HG03342 (cell line): ENCODE data around the gene PNPLA2.

ENCODE experiments used
- ATAC-seq: cut with Tn5 transposase; IDR thresholded peaks from one replicate; pipeline ENCODE4 v1.9.1; 2021; ENCODE audit warnings: mild to moderate bottlenecking, moderate library complexity; ENCODE audit not compliant: unreplicated experiment

Gene PNPLA2

DNA sequence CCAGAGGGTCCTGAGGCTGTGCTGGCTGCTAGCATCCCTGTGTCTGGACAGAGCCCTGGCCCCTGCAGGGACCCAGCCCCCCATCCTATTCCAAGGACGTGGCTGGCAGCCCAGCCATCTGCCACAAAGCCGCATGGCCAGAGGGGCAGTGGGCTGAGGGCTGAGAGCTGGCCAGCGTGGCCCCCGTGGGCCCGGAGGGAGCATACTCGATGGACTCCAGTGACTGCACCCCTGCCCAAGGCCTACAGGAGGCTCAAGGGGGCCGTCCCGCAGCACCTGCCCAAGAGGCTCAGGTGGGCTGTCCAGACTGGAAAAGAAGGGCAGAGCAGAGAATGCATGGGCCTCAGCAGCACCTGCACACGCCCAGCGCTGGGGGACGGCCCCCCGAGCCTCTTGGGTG lies 37.1 kb downstream of the PNPLA2 start:
- ATAC-seq, result no peak

DNA sequence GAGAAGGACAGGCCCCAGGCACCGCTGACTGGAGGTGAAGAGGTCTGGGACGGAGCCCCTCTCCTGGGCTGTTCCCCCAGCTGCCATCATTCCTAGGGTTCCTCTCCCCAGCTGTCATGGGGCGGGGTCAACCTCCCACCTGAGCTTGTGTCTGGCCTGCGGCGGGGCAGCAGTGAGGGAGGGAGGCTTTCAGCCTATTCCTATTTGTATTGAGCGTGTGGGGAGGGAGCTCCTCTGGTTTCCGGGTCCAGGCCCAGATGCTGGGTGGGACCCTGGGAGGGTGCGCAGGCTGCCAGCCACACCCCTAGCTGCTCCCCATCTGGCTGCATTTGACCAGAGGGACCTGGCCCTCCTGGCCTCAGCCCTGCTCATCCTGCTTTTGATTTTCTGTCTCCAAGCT lies 37.7 kb downstream of the PNPLA2 start:
- no peak for ATAC-seq

DNA sequence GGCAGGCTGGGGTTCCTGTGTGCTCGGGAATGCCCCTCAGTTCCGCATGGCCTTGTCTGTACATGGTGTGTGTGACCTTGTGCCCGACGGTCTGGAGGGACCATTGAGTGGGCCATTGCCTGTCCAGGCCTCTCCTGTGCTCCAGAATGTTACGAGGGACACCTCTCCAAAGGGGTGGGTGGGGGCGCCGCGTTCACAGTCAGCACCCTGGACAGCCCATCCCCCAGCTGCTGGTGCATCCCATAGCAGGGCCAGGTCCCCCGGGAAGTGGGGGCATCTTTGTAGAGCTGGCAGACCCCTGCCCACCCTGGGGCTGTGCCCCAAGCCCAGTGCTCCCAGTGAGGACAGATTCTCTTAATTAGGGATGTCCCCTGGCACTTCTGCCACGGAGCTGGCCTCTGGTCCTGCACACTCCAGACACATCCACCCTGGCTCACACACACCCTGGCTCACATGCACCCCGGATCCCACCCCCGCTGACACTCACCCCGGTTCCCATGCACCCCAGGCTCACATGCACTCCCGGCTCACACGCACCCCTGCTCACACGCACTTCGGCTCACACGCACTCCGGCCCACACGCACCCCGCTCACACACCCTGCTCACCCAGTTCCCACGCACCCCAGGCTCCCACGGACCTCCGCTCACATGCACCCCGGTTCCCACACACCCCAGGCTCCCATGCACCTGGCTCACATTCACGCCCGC lies 39.5 kb downstream of the PNPLA2 start:
- no peak for ATAC-seq

DNA sequence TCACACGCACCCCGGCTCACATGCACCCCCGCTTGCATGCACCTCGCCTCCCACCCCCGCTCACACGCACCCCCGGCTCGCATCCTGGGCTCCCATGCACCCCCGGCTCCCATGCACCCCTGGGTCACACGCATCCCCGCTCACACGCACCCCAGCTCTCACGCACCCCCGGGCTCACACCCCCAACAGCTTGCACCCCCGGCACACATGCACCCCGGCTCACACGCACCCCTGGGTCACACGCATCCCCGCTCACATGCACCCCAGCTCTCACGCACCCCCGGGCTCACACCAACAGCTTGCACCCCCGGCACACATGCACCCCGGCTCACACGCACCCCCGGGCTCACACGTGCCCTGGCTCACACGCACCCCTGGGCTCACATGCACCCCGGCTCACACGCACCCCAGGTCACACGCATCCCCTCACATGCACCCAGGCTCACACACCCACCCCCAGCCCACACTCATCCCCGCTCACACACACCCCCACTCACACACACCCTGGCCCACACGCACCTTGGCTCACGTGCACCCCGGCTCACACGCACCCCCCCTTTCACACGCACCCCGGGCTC lies 40.1 kb downstream of the PNPLA2 start:
- no peak for ATAC-seq

DNA sequence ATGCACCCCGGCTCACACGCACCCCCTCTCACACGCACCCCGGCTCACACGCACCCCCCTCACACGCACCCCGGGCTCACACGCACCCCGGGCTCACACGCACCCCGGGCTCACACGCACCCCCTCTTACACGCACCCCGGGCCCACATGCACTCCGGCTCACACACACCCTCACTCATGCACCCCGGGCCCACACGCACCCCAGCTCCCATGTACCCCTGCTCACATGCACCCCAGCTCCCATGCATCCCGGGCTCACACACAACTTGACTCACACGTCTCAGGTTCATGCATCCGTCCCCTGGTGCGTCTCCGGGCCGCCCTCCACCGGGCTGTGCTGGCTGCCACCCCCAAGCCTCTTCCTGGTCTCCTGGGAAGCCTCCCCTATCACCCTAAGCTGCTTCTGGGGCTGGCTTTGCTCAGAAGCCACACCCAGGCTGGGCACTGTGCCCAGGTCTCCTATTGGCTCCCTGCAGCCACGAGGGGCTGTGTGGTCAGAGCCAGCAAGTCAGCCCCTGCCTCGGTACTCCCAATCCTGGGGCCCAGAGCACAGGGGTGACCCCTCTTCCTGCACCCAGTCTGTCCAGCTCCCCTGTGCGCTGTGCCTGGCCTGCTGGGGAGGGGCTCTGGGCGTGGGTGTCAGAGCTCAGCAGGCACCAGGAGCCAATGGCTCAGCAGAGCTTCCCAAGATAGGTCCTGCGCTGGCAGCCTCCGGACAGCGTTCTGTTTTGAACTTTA lies 40.8 kb downstream of the PNPLA2 start:
- ATAC-seq, result no peak

DNA sequence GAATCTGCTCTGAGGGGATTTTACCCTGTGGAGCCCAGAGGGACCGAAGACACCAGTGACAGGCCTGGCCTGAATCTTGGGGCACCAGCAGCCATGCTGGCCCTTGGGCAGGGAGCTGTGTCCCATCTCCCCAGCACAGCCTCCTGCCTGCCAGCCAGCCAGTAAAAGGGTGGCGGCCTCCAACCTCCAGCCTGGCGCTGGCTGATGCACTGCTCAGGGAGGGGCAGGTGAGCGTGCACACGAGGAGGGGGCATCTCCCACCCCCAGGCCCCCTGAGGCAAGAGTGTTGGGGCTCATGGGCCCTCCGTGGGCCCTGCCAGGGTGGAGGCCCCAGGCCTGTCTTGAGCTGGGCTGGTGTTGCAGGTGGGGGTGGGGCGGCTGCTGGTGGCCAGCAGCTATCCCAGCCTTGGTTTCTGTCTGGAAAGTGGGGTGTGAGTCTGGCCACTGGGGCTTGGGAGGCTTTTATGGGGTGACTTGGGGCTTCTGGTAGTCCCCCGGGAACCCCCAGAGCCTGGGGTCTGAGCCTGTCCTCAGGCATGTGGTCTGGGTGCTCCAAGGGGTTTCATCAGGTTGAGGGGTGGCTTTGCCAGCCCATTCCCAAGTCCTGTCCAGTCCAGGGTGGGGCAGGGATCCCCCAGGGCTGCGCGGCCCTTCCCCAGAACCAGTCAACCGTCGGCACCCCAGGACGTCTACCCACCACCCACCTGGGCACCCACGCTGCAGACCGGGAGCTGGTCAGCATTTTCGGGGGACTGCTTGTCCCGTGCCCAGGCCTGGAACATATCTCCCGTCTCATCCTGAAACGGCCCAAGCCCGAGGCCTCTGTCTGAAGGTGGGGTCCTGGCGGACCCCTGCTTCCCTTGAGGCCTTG lies 41.8 kb downstream of the PNPLA2 start:
- no peak for ATAC-seq

DNA sequence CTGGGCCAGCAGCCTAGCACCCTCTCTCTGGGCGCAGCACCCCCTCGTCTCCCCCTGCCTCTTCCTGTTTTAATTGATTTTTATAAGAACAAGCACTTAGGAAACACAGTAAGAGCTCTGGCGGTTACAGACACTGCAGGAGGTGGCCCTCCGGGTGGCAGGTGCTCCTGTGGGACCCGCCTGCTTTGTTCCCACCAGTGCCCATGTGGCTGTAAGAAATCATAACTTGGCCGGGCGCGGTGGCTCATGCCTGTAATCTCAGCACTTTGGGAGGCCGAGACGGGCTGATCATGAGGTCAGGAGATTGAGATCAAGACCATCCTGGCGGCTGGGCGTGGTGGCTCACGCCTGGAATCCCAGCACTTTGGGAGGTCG lies 42.4 kb downstream of the PNPLA2 start:
- no peak for ATAC-seq

DNA sequence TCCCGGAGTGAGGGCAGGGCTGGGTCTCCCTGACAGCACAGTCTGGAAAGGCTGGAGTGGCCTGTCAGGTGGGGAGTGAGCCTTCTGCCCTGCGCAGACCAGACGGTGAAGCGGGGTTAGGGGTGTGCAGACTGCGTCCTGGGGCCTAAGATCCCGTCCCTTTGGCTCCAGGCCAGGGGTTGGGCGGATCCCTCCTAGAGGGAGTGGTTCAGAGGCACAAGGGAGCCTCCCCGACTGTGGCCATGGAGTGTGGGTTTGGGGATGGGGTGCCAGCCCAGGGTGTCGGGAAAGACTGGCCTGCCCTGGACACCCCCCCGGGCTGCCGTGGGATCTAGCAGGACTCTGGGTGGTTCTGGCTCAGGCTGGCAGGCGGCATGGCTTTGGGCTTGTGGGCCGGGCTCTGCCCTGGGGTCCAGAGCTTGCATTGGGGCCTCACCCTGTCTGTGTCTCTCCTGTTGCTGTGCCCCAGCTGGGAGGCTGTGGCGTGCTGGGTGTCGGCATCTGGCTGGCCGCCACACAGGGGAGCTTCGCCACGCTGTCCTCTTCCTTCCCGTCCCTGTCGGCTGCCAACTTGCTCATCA lies 43.5 kb downstream of the PNPLA2 start:
- no peak for ATAC-seq

DNA sequence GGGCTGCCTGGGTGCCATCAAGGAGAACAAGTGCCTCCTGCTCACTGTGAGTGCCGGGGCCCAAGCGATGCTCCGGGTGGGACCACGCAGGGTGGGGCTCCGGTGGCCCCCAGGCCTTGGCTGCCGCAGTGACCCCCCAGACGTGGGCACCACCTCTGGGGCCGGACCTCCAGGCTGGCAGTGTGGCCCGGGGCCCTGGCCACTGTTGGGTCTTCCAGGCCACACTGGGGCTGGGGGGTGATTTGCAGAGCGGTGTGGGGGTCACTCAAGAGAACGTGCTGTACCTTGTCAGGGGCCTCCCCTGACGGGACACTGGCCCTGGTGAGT lies 43.9 kb downstream of the PNPLA2 start:
- ATAC-seq, result no peak

DNA sequence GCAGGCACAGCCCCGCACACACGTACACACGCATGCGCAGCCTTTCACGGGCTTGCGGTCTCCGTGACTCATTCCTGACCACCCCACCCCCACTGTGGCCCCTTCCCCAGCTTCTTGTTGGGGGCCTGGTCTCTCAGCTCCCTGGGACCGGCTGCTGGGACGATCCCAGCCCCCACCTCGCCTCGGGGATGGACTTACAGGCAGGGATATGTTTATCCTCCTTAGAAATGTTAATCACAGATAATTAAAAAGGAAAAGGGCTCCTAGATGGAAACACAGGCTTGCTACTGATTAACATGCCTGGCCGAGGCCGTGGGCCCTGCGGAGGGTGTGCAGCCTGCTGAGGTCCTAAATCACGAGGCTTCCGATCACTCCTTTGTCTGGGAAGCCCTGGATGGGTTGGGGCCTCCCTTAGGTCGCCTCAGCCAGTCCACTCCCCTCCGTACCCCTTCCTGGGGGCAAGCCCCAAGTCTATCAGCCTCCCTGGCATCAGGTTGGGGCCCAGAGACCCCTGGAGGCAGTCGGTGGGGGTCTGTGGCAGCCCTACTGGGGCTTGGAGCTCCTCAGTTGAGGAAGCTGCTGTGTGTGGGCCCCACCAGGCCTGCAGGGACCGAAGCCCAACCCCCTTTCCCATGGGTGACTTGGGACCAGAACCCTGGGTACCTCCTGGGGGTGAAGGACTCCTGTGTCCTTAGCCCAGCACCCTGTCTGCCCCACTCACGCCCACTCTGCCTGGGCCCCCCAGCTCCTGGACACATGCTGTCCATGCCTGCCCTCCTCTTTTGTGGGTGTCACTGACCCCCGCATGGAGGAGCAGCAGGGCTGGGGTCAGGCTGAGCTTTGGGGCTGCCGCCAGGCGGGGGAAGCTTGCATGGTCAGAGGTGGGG lies 44.6 kb downstream of the PNPLA2 start:
- no peak for ATAC-seq

DNA sequence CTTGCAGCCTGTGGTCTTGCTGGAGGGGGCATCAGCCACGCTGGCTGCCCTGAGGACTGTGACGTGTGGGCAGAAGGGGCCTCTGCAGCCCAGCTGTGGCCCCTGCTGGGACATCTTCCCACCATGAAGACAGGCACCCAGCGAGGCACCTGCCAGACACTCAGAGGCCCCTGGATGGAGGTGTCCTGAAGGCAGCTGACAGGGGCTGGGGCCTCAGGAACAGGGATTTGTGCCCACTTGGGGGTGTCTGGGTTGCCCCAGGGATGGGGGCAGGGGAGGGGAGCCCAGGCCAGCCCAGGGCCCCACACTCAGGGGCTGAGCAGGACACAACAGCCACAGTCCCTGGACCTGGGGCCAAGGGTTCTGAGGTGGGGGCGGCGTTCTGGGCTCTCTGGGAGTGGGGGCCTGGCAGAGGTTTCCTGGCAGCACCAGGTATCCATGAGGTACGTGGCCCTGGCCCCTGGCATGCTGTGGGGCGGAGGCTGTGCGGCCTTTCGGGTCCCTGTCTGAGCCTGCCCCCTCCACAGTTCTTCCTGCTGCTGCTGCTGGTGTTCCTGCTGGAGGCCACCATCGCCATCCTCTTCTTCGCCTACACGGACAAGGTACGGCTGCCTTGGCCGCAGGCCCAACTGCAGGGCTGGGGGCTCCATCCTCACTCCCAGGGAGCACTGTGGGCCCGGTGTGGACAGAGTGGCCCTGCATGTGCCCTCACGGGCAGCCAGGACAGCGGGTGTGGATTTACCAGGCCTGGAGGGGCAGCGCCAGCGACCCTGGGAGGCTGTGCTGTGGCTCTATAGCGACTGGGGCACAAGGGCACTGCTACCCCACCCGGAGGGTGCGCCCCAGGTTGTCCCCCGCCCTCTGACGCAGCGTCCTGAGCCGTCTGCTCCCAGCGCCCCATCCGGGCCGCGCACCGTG lies 45.5 kb downstream of the PNPLA2 start:
- no peak for ATAC-seq

DNA sequence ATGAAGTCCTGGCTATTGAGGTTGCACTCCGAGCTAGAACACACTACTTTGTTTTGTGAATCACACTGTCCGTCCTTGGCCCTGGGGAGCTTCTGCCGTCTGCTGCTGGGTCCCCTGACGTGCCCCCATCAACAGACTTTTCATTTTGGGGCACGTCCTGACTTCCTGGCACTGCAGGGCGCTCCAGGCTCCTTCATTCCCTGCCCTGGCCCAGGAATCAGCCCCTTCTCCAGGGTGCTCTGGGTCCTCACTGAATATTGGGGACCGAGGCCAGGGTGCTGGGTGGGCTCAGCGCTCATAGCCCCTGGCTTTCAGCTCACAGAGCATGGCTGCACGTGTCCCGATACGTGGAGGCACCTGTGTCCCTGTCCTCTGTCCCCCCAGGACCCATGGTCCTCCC lies 46.2 kb downstream of the PNPLA2 start:
- ATAC-seq, result no peak

DNA sequence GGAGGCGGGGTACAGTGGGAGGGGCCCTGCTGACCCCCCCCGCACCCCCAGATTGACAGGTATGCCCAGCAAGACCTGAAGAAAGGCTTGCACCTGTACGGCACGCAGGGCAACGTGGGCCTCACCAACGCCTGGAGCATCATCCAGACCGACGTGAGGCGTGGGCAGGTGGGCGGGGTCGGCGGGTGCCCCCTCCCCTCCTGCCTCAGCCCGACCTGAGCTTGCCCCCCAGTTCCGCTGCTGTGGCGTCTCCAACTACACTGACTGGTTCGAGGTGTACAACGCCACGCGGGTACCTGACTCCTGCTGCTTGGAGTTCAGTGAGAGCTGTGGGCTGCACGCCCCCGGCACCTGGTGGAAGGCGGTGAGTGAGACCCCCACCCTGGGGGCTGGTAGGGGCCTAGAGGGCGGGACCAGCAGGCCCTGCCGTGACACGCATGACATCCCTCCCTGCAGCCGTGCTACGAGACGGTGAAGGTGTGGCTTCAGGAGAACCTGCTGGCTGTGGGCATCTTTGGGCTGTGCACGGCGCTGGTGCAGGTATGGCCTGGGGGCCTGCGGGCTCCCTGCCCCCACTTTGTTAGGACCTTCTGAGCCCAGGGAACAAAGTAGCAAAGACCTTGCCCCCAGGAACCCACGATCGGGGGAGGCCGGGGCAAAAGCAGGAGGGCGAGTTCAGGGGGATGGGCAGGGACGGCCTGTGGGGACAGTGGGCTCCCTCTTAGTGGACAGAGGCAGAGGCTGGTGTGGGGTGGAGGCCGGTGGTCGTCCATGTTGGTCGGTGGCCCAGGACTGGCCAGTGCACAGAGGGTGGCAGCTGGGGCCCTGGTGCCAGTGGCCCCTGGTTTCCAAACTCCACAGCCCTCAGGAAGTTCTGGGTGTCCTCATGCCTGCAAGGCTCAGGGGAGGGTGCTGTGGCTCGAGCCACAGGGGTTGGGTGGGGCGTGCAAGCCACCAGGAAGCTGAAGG lies 47.0 kb downstream of the PNPLA2 start:
- no peak for ATAC-seq

DNA sequence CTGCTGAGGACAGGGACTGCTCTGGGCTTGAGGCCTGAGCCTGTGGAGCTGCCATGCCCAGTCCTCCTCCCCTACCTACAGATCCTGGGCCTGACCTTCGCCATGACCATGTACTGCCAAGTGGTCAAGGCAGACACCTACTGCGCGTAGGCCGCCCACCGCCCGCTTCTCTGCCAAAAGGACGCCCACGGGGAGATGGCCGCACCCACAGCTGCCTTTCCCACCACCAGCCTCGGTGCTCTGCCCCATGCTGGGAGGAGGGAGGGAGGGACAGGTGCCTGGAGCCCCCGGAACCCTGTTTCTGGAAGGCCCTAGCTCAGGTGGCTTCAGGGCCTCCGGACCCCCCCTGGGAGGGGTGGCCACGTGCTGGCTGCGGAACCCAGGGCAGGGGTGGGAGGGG lies 47.8 kb downstream of the PNPLA2 start:
- no peak for ATAC-seq

DNA sequence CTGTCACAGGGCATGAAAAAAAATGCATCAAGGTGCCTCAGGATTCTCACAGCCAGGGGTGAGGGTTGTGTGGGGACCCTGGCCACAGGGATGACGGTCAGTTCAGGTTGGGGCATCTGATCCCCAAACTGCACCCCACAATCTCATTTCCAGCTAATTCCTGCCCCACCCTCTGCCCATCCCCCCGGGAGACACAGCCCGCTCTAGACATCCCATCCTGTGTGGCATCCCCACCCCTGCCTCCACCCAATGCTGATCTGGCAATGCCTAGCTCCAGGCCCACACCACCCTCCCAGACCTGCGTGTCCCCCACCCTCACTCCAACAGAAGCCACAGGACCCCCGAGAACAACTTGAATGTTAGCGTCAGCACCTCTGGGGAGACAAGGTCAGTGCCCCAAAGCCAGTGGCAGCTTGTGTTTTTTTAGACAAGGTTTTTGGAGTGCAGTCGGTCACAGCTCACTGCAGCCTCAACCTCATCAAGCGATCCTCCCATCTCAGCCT lies 49.2 kb downstream of the PNPLA2 start:
- ATAC-seq, result no peak

DNA sequence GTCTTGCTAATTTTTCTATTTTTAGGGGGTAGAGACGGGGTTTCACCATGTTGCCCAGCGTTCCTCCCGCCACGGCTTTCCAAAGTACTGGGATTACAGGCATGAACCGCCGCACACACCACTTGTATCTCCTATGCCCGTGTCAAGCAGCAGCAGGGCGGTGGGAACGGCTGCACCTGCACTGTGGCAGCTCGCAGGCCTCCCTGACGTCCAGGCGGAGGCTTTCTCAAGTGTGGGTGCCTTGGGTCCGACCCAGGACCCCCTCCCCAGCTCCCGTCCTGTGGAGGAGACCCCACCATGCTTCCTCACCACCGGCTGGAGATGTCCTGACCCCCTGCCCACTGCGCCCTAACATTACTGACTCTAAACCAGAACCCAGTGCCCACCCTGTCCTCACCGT lies 49.7 kb downstream of the PNPLA2 start:
- no peak for ATAC-seq

DNA sequence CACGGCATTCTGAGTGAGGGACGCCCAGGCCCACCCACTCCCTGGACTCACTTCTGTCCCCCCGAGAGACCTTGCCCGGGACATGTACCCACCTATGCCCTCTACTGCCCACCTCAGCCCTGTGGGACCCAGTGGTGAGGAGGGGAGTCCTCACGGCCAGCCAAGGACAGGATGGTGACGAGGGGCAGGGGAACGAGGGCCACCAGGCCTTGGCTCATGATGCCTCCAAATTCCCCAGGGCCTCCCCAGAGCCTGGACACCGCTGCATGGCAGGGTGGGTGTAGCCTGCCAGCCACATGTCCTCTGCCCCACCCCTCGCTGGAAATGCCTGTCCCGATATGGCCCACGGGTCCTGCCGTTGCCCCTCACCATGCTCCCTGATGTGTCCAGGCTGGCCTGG lies 50.1 kb downstream of the PNPLA2 start:
- ATAC-seq, result no peak
